ENCODE measurements around the gene LYRM4. TPM values are rescaled to one million over a fixed set of nuclear protein-coding genes. Genes with fewer than 3 reads are reported as not detected.

LYRM4 gene
- total and polyA plus RNA-seq, 9 of the 15 experiments (the other 6 are each of a cell fraction or from before 2014, with no cell fraction given), result 24.2 to 69.4 (median 41.8) TPM

DNA sequence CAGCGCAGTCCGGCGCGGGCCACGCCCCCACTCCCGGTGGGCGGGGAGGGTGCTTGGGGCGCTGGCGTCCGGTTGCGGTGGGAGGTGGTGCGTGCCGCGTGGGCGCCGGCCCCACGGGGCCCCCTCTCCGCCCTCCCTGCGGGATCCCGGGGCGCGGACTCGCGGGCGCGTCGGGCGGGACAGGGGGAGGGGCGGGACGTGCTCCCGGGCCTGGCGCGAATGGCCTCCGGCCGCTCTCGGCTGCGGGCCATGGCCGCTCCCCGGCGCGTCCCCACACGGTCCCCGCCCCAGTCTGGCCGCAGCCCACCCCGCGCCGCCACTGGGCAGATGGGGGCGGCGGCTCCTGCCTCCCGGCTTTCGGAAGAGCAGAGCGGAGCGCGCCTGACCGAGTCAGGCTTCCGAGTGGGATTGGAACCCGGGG lies 176.4 kb downstream of the LYRM4 start (continued):
- TF ChIP-seq, protein P1, sequence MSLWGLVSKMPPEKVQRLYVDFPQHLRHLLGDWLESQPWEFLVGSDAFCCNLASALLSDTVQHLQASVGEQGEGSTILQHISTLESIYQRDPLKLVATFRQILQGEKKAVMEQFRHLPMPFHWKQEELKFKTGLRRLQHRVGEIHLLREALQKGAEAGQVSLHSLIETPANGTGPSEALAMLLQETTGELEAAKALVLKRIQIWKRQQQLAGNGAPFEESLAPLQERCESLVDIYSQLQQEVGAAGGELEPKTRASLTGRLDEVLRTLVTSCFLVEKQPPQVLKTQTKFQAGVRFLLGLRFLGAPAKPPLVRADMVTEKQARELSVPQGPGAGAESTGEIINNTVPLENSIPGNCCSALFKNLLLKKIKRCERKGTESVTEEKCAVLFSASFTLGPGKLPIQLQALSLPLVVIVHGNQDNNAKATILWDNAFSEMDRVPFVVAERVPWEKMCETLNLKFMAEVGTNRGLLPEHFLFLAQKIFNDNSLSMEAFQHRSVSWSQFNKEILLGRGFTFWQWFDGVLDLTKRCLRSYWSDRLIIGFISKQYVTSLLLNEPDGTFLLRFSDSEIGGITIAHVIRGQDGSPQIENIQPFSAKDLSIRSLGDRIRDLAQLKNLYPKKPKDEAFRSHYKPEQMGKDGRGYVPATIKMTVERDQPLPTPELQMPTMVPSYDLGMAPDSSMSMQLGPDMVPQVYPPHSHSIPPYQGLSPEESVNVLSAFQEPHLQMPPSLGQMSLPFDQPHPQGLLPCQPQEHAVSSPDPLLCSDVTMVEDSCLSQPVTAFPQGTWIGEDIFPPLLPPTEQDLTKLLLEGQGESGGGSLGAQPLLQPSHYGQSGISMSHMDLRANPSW (CRISPR knock-in tag; IDR thresholded peaks at IDR 0.05), result no peak
- TF ChIP-seq CBX3 (IDR thresholded peaks at IDR 0.05; ENCODE audit: borderline replicate concordance in 1 of 2, low read length in 2 of 2) (no peak), ZNF589 (CRISPR knock-in tag; IDR thresholded peaks at IDR 0.05; ENCODE audit: low read depth) (no peak), POLR3A (IDR thresholded peaks at IDR 0.05; ENCODE audit: borderline replicate concordance, extremely low read depth, insufficient read depth, insufficient read length) (no peak), ZNF561 (CRISPR knock-in tag; conservative IDR thresholded peaks at IDR 0.05) (no peak), ZNF444 (CRISPR knock-in tag; IDR thresholded peaks at IDR 0.05) (no peak), MCM5 (IDR thresholded peaks at IDR 0.05; ENCODE audit: low read depth) (no peak), ID3 (CRISPR knock-in tag; IDR thresholded peaks at IDR 0.05) (no peak), ID3 (tag; IDR thresholded peaks at IDR 0.05) (no peak), PHF8 (IDR thresholded peaks at IDR 0.05; ENCODE audit: borderline replicate concordance, low read length) (peak; percentile 57; the same call in 1 of the 2 replicates), FOXO4 (CRISPR knock-in tag; IDR thresholded peaks at IDR 0.05) (no peak), PHF21A (IDR thresholded peaks at IDR 0.05; ENCODE audit: borderline replicate concordance, low read depth) (no peak), FOXJ3 (CRISPR knock-in tag; IDR thresholded peaks at IDR 0.05) (no peak), ZNF583 (CRISPR knock-in tag; IDR thresholded peaks at IDR 0.05) (no peak), MNT (conservative IDR thresholded peaks at IDR 0.05) (no peak), RNF2 (IDR thresholded peaks at IDR 0.05) (no peak), ZNF639 (CRISPR knock-in tag; conservative IDR thresholded peaks at IDR 0.05 in 1 of 2, IDR thresholded peaks at IDR 0.05 in 1 of 2) (peak in 1 of 2 experiments; percentile 35; a peak in 1 of 4 replicates), ZBTB5 (IDR thresholded peaks at IDR 0.05) (no peak), DNMT1 (IDR thresholded peaks at IDR 0.05) (no peak)

Measured in K562 (cell line).